Head of caudate nucleus (tissue), 42 donors: ENCODE data around the gene POC1B.

ENCODE experiments used
- DNase-seq, 42 donors: peaks; one replicate each; pipeline versions ENCODE4 v3.0.0 to v3.0.0-alpha.2; 2020 to 2021; ENCODE audit warnings: mixed read lengths in 7 of 42
- intact Hi-C: fragments of 100-400 bp; cut with DNase I; formaldehyde crosslinking; loops from one replicate; pipeline ENCODE4 v1.15.0; 2022

Gene POC1B

DNA sequence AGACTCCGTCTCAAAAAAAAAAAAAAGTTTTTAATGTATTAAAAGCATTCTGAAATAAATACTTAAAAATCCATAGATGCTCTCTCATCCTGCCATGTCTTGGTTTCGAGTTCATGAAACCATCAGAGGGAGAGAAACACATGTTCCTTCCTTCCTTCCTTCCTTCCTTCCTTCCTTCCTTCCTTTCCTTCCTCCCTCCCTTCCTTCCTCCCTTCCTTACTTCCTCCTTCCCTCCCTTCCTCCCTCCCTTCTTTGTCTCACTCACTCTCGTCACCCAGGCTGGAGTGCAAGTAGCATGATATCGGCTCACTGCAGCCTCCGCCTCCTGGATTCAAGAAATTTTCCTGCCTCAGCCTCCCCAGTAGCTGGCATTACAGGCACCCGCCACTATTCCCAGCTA, 113.2 kb downstream of the POC1B start:
- intact Hi-C loops: no loop called here
- no peak for DNase-seq

DNA sequence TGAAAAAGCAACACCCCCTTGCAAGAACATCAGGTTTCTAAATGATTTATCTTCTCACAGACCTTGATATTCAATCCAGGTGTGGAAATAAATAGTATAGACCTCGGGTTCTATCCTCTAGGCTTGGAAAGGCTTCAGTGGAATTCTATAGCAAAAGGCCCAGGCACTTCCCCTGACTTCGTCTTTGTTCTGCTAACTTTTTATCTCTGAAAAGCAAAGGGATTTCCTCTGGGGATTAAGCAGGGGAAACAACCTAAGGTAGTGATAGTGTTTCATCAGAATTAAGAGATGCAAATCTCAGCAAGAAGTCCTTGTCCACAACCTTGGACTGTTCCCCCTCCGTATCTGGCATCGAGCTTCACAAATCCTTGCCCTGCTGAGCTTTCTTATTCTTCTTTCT, 114.0 kb downstream of the POC1B start:
- intact Hi-C loops: no loop called here
- no peak for DNase-seq

DNA sequence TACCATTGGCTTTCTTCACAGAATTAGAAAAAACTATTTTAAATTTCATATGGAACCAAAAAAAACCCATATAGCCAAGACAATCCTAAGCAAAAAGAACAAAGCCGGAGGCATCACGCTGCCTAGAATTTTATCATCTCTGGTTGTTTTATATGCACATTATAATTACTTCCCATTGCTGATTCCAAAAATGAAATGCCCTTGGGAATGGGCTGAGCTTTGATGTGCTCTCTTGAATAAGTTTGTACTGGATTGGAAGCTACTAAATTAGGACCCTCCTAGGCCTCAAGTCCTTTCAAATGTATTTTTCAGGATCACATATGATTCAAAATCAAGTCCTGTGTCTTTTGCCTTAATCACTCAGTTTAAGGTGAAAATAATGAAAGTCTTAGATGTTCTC, 114.6 kb downstream of the POC1B start:
- intact Hi-C loops: no loop called here
- DNase-seq: no peak

DNA sequence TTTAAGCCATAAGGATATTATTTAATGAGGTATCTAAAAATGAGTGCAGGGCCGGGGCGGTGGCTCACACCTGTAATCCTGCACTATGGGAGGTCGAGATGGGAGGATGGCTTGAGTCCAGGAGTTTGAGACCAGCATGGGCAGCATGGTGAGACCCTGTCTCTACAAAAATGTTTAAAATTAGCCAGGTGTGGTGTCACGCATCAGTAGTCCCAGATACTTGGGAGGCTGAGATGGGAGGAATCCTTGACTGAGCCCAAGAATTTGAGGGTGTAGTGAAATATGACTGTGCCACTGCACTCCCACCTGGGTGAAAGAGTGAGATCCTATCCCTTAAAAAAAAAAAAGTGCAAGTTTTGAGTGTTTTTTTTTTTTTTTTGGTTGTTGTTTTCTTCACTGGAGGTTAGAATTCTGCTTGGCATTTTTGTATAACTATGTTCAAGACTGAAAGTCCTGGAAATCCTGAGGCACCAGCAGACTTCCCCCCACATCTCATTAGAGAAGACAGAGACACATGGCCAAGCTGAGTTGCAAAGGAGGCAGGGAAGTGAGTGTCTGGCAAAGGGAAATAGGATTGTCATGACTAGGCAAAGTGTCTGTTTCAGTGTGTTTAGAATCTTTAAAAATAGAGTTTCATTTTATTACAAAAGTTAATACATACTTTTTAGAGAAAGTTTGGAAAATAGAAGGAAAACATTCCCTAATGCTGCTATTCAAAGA, 120.1 kb downstream of the POC1B start:
- intact Hi-C loops: no loop called here
- DNase-seq: peak in 1 of 42 donors; percentile 11

DNA sequence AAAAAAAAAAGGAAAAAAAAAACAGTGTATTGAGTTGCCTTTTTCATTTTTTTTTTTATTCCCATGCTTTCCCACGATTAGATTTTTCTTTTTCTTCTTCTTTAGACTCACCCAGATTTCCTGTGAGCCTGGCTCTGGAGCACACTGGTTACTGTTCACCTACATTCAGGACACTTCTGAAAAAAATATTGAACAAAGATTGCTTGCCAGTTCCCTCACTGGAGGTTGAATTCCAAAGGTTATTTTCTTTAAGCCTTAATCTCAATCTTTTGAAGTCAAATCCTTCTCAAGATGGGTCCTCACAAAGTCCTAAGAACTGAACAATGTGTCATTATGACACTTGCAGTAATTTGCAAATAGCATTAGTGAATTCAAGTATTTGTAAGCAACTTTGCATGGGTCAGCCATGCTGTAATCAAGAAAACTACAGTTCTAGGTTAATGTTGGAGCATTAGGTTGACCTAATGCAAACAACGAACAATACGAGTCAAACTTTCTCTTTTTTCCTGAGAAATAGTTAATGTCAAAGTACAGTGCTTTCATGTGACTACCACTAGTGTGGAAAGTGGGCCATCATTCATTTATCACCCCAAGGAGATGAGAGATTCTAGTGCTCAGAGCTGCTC, 124.3 kb downstream of the POC1B start:
- intact Hi-C loops: no loop called here
- DNase-seq: no peak

DNA sequence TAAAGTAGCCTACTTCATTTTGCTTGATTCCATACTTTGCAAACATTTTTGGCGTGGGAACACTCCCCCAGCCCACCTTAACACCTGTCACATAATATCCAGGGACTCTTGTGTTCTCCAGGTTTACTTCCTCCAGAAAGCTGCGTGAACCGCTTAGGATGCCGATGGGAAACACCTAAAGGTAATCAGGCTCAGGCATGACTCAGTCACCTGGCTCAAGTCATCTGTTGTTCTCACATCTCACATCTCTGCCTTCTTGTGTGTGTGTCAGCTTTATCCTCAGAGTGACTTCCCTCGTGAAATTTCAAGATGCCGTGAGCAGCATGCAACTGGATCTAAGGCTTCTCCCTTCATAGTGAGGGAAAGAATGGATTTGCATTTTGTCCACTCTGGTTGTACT, 125.4 kb downstream of the POC1B start:
- intact Hi-C loops: no loop called here

DNA sequence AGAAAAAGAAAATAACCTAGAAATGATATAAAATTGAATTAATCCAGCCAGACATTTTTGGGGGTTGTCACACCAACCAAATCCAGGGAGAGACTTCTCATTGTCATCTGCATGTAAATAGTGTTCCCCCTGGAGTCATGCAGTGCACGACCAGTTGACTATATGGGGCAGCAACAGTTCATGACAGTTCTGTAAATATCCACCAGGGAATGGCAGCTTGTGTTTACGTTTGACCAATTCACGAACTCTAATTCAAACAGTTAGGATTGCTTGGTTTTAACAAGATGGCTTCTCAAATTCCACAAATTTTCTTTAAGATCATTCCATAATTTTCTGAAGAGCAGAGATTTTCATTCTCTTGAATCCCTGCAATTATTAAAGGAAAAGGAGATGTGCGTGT, 130.1 kb downstream of the POC1B start:
- no peak for DNase-seq
- intact Hi-C loops: no loop called here

More for the DNA sequence above, 125.4 kb downstream of the POC1B start:
- no peak for DNase-seq

DNA sequence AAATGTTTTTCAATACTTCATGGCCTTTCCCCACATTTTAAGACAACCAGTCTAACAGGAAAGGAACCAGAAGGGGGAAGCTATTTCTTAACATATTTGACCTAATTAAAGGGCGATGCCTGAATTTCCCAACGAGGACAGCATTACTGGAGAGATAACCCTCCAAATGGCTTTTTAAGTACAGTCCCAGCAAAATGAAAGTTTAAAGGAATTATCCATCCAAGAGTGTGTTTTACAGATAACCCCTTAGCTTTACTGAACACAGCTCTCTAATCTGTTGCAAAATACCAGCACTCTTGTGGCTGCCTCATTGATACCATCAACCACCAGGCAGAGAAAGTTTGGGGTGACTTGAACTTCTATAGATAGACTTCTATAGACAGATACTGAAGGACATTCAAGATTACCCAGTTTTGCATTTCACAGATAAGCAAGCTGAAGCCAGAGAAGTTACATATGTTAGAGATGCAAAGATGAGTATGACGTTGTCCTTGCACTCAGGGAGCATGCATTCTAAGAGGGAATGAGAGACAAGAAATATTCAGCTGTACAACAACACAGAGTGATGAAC, 132.2 kb downstream of the POC1B start:
- intact Hi-C loops: no loop called here
- no peak for DNase-seq

DNA sequence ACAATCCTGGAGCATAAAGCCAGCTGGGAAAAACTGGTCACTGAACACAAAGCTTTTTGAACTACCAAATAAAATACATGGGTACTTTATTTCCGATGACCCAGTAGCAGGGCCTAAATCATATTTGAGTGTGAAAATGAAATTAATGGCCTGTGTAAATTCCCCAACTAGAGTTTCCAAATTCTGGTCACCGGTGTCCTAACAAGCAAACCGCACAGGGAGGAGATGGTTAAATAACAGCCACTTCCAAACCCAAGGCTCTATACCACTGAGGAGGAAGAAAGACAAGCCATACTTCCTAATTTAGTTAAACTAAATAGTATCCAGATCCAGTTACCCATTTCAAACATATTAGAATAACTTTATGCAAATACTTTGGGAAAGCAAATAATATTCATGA, 133.5 kb downstream of the POC1B start:
- intact Hi-C loops: no loop called here
- DNase-seq: no peak

DNA sequence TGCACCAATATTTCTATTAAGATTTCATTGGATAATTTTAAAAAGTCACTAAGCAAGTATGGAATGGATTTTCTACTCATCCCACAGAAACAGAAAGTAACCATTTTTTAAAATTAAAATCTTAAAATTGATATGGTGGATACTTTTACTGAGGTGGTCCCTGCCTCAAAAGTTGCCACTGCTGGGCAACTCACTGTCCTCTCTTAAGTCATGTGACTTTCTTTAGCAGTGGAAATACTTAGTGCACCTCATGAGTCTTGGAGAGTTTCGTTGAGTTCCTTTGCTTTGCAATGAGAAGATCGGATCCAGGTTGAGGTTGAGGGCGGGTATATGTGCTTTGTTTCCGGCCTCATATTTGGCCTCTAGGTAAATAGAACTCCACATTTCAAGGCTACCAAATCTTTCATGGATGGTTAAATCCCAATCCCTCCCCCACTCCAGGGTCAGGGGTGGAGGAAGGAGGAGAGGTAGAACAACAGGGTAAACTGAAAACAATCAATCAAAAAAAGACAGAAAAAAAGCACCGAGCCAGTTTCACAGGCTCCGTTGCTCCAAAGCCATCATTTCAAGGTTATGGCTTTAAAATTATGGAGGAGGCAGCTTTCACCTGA, 134.0 kb downstream of the POC1B start:
- intact Hi-C loops: no loop called here
- no peak for DNase-seq

DNA sequence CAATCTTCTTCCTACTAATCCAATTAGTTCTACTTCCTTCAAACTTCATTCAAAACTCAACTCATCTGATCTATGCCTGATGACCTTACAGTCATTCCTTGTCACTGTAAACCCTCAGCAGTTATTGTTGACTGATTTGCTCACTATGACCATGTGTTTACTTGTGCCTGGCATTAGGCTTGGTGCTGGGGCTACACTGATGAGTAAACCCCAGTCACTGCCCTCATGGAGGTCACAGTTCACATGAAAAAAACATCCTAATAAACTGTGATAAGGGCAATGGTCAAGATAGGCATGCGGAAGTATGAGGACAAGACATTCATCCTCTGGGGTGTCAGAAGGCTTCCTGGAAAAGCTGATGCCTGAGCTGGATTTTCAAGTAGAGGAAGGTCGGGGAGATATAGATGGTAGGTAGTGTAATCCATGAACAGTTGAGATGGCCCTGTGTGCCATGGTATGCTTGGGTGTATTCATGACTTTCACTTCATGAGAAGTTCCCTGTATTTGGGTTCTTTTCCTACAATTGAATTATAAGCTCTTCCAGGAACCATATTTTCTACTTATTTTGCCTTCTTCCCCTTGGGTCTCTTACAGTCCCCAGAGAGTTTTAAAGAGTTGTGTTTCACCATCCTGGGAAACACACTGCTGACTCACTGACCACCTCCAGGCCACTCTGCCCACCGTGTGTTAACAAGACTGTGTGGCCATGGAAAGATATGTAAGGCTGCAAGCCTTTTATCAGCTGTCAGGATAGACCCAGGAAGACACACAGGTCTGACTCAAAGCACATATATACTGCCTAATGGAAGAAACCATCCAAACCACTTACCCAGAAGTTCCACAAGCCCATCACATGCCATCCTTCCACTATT, 134.8 kb downstream of the POC1B start:
- DNase-seq: no peak
- intact Hi-C loops: no loop called here

DNA sequence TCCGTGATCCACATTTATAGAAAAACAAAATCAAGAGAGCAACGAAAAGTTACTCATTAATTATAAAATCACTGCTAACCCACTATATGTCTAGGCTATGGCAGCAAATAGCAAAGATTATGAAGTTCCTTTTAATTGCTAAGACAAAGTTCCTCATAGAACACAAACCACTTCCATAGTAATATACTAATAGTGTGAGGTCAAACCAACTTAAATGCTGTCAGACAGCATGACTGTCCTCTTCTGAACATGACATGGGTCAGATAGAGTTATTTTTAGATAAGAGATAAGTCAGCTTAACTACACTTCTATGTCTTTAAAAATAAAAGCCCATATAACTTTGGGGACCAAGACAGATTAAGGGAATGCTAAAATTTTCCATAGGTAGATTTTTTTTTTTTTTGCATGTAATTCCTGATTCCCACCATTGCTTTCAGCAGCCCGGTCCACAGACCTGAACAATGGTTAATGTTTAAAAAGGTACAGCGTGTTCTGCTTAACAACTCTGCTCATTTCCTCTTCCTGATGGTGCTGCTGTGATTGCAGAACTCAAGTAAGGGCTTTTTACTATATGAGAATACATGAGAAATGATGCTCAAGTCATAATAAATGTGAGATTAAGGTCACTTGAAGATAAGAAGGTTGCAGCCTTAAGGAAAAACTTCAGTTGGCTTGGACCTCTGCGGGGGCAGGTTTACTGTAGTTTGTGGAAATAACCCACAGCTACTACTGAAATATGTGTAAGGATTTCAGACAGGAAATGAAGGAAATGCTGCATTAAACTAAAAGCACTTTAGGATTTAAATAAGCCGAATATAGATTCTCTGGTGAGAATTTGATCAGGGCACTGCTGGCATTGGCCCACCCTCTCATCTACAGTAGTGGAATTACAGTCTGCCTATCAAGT, 135.8 kb downstream of the POC1B start:
- no peak for DNase-seq
- intact Hi-C loops: no loop called here

DNA sequence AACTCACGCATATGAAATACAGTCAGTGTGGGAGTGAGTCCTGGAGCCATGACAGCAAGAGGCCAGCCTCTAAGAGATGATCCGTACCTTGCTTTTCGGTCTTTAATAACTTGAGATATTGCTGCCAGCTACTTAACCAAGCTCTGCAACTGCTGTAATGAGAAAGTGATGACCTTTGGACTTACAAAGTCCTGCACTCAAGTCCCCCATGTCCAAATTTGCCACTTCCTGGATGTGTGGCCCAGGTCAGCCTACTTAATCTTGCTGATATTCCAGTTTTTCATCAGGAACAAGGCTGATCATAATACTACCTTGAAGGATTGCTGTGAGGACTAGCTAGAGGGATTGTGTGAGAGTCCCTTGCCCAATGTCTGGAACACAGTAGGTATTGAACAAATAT, 139.7 kb downstream of the POC1B start:
- no peak for DNase-seq
- intact Hi-C loops: no loop called here

DNA sequence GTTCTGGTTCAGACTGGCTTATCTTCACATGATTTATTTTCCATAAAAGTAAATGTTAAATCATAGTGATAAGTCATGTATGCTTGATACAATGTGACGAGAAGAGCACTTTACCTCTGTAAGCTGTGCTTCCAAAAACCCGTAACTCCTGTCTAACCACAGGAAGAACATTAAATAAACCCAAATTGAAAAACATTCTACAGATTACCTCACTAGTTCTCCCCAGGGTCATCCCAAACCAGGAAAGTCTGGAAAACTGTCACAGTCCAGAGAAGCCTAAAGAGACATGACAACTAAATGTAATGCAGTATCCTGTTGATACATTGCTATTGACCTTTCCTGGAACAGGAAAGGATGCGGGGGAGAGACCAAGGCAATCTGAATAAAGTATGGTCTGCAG, 141.0 kb downstream of the POC1B start:
- DNase-seq: no peak
- intact Hi-C loops: no loop called here

DNA sequence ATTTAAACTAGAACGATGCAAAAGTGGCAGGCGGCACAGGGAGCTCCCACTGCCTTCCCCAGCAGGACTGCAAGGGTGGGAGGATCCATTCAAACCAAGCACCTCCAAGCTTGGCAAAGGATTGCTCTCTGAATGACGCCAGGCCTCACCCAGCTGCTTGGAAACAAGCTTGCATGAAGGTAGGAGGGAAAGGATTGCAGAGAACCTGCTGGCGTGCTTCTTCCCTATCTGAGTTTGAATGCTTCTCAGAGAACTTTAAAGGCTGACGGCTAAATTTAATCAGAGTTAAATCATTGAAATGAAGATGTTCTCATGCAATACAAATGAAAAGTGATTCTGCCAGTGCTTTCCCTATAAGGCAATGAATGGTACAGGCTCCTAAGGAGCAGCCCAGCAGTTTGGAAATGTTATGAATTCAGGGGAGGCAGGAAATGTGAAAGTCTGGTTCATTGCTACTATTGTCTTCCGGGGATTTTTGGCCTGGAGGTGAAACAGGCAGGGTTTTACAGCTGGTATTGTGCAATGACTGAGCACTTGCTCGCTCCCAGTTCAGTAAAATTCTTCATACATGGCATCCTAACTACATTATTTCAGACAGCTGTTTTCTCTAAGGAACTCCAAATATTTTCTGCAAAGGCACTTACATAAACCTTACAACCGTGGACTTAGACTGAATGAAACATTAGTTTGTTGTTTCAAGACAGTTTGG, 141.6 kb downstream of the POC1B start:
- intact Hi-C loops: no loop called here
- peak; percentile 29 to 96 (median 79) for DNase-seq

DNA sequence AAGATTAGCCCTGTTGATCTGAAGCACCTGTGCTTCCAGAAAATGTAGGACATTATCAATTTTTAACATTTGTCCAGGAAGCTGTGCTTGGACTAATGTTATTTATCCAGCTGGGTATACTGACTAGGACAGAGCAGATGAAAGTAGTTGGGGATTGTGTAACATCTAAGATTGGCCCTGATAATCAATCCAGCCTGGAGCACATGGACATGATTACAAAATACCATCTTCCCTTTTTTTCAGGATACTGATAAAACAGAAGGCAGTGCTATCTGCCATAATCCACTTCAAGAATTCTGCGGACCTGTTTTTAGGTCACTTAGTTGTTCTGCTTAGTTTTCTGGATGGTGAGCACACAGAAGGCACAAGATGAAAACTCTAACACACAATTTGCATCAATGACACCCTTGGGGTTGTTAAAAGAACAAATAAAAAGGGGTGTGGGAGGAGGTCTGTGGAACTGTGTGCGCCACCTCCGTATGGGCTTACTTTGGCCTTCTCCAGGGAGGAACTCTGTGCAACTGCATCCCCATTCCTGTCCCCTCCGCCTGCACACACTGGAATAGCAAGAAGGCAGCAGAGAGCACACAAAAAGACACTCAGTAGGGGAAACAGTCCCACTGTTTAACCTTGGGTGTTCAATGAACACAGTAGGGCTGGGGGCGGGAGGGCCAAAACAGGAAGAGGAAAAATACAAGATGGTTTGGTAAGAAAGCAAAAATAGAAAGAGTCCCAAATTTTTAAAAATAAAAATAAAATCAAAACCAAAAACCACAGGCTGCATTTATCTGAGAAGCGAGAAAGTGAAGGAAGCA, 142.4 kb downstream of the POC1B start:
- intact Hi-C loops: no loop called here
- DNase-seq: peak in 2 of 42 donors; percentile 19 to 34

DNA sequence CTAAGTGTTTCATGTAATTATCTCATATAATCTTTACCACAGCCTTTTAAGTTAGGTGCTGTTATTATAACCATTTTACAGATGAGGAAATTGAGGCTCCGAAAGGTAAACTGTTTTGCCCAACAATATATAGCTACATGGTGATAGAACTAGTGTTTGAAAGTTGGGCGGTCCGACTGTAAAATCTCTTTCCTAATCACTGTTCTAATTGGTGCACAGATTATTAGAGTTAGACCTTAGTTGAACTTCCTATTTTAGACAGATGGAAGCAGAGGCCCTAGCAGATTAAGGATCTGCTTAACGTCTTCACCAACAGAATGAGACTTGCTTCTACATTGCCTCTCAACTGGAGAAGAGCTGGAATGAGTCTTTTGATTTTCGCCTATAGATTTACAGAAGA, 143.5 kb downstream of the POC1B start:
- no peak for DNase-seq
- intact Hi-C loops: no loop called here
